Upper lobe of left lung (tissue), 6 donors: ENCODE data around the gene ACVR2B. TPM values are rescaled to one million over a fixed set of nuclear protein-coding genes. Genes with fewer than 3 reads are reported as not detected.

ENCODE experiments used
- ATAC-seq, 2 donors: fragments of 200-7000 bp; cut with Tn5 transposase; one replicate each; pipeline ENCODE4 v1.9.1; 2022; ENCODE audit warnings: mild to moderate bottlenecking in 2 of 2, moderate library complexity in 2 of 2; ENCODE audit not compliant: low FRiP score in 2 of 2
- DNase-seq, 2 donors: peaks; one replicate each; pipeline ENCODE4 v3.0.0-alpha.2; 2019 to 2020
- H3K27ac ChIP-seq, 4 donors: fragments of 200-600 bp; sonication (generic); one replicate each; pipeline ENCODE4 v1.5.1; 2016 to 2019
- H3K27me3 ChIP-seq, 4 donors: fragments of 200-600 bp; sonication (generic); one replicate each; pipeline ENCODE4 v1.5.1; 2017 to 2019
- H3K36me3 ChIP-seq, 4 donors: fragments of 200-600 bp; sonication (generic); one replicate each; pipeline ENCODE4 v1.5.1; 2016 to 2019
- H3K4me1 ChIP-seq, 4 donors: fragments of 200-600 bp; sonication (generic); one replicate each; pipeline ENCODE4 v1.5.1; 2018 to 2019
- H3K4me3 ChIP-seq, 4 donors: fragments of 200-600 bp; sonication (generic); one replicate each; pipeline ENCODE4 v1.5.1; 2017 to 2019; ENCODE audit warnings: mild to moderate bottlenecking in 2 of 4, moderate library complexity in 1 of 4
- H3K9me3 ChIP-seq, 4 donors: fragments of 200-600 bp; sonication (generic); one replicate each; pipeline ENCODE4 v1.5.1; 2018 to 2019
- CTCF ChIP-seq, 6 experiments: fragments of 450-650 bp in 4 of 6; fragments of 200-600 bp in 2 of 6; sonication (generic) in 2 of 6; IDR thresholded peaks; one replicate each; pipeline ENCODE4 v1.5.1; 2016 to 2019; ENCODE audit warnings: antibody characterized with exemption in 6 of 6
- EP300 ChIP-seq, 4 donors: sonication (generic); formaldehyde crosslinking; IDR thresholded peaks; one replicate each; pipeline ENCODE4 v1.5.1; 2017; ENCODE audit warnings: antibody characterized with exemption in 4 of 4, control low read depth in 2 of 4
- POLR2A ChIP-seq, 4 donors: fragments of 450-650 bp; IDR thresholded peaks; one replicate each; pipeline ENCODE4 v1.5.1; 2016 to 2017; ENCODE audit warnings: antibody characterized with exemption in 4 of 4, mild to moderate bottlenecking in 2 of 4
- POLR2AphosphoS5 ChIP-seq, 2 donors: sonication (generic); formaldehyde crosslinking; IDR thresholded peaks; one replicate each; pipeline ENCODE4 v1.5.1; 2017; ENCODE audit warnings: antibody characterized with exemption in 2 of 2
- WGBS, 2 donors: methylation state at CpG; one replicate each; pipeline ENCODE4 v1.1.5; 2017 to 2018; 5-methylcytosine and 5-hydroxymethylcytosine counted together
- total RNA-seq, 6 donors: library from RNA; depleted of rRNA in 4 of 6; stranded (reverse); fragments of >200 nt in 4 of 6; gene quantifications; one replicate each; pipeline versions ENCODE4 v1.1.0 to v1.2.1, GENCODE V29; 2016 to 2021
- donor health status: DM: no; HTN: no; CAD: no; lungs with moderate emphysema.
- donor health status: DM: no; HTN: yes; CAD: no; lungs with severe emphysema.

Gene ACVR2B
- total RNA-seq, 6 donors from 2014 or later = 4.1 to 9.4 (median 8.0) TPM

- no peaks in the 10 kb centered on the region for H3K27me3 ChIP-seq
- WGBS, 2 donors = 56 to 57% methylated on average over 1 of the region's 1 CpG
- H3K27ac ChIP-seq = no peak overlapping the region
- peaks cover 0 to 42% (median 6%) of the 10 kb centered on the region in 4 donors for H3K36me3 ChIP-seq
- DNase-seq = no peak
- TF ChIP-seq EP300 (IDR thresholded peaks at IDR 0.05) (no peak), CTCF (IDR thresholded peaks at IDR 0.05) (no peak), POLR2AphosphoS5 (IDR thresholded peaks at IDR 0.05) (no peak), POLR2A (IDR thresholded peaks at IDR 0.05) (no peak)
- H3K4me1 ChIP-seq = no peaks in the 10 kb centered on the region
- H3K4me3 ChIP-seq = no peak overlapping the region
- no peak for ATAC-seq
- no peaks in the 10 kb centered on the region for H3K9me3 ChIP-seq
Measured at GRCh38 chr3:38516669-38517068, 63.0 kb downstream of the ACVR2B start.

DNA sequence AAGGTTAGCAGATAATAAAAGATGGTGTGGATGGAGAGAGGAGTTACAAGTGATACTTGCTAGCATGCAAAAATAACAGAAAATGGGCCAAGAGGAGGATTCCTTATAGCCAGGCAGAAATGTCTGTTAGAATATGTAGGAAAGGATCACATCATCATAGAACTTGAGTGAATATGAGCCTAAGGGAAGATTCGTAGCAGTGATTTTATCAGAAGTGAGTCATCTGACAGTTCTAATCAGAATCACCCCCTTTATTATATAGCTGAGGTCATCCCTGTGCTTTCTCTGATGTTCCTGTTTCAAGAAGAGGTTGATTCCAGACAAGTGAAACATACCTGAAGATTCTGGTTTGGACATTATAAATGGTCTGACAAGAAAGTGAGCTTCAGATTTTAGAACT, 65.3 kb downstream of the ACVR2B start:
- no peaks in the 10 kb centered on the region for H3K27me3 ChIP-seq
- WGBS, 2 donors = 68 to 93% methylated on average over 1 of the region's 1 CpG
- no peak overlapping the region for H3K27ac ChIP-seq
- no peaks in the 10 kb centered on the region for H3K9me3 ChIP-seq
- DNase-seq (no peak), ATAC-seq (no peak)
- H3K4me1 ChIP-seq = no peaks in the 10 kb centered on the region
- no peak for TF ChIP-seq POLR2AphosphoS5 (IDR thresholded peaks at IDR 0.05)
- no peak for TF ChIP-seq POLR2A (IDR thresholded peaks at IDR 0.05)
- TF ChIP-seq EP300 (IDR thresholded peaks at IDR 0.05) = no peak
- TF ChIP-seq CTCF (IDR thresholded peaks at IDR 0.05) = no peak
- H3K4me3 ChIP-seq = no peak overlapping the region
- H3K36me3 ChIP-seq = peaks cover 3 to 46% (median 14%) of the 10 kb centered on the region in 4 donors

DNA sequence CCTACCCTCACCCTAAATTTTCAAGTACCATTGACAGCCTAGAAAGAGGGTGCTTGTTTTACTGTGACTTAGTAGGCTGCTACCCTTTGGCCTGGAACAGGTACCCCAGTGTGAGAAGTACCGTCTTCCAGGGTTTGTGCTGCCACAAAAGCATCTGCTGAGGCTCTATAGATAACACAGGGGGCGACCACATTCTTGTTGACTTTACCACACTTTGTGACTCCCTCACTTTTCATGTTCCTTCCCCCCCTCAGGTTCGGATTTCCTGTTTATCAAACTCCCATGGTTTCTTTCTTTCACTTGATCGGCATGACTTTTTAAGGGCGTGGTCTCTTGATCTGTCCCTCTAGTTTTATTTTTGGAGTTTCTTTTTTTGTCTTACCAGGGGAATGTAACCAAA, 66.0 kb downstream of the ACVR2B start:
- no peaks in the 10 kb centered on the region for H3K27me3 ChIP-seq
- DNase-seq = no peak
- WGBS, 2 donors = 40 to 46% methylated on average over 5 of the region's 5 CpGs
- TF ChIP-seq POLR2A (IDR thresholded peaks at IDR 0.05) = no peak
- no peak for TF ChIP-seq CTCF (IDR thresholded peaks at IDR 0.05)
- TF ChIP-seq EP300 (IDR thresholded peaks at IDR 0.05) = no peak
- TF ChIP-seq POLR2AphosphoS5 (IDR thresholded peaks at IDR 0.05) = no peak
- H3K4me1 ChIP-seq = no peaks in the 10 kb centered on the region
- no peak overlapping the region for H3K27ac ChIP-seq
- peaks cover 5 to 46% (median 20%) of the 10 kb centered on the region in 4 donors for H3K36me3 ChIP-seq
- ATAC-seq = no peak
- no peak overlapping the region for H3K4me3 ChIP-seq
- H3K9me3 ChIP-seq = no peaks in the 10 kb centered on the region

DNA sequence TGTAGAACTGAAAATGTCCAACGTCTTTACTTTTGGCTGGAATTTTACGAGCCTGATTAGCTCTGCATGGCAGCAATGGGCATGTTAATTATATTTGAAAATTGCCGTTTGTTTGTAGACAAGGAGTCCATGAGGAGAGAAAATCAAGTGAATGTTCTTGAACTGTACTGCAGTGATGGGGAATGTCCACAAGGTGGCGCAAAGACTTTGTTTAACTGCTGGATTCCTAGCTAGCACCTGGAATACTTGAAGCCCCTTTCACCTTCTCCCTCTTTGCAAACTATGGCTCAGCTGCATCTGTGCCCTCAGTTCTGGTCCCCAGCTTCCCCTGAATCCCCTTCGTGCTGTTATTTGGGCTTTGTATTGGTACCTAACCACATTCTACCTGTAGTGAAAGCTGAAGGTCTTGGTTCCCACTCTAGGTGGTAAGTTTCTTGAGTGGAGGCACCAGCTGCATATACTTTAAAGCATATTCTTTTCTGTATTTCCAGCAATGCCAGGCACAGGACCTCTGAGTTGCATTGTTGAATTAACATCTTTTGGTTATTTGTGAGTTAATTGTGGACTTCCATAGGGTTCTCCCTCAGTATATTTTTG, 67.8 kb downstream of the ACVR2B start:
- H3K9me3 ChIP-seq = no peaks in the 10 kb centered on the region
- H3K4me3 ChIP-seq = no peak overlapping the region
- H3K4me1 ChIP-seq = no peaks in the 10 kb centered on the region
- WGBS, 2 donors = 4 to 6% methylated on average over 5 of the region's 5 CpGs
- no peaks in the 10 kb centered on the region for H3K27me3 ChIP-seq
- ATAC-seq (peak; percentile 71 to 82), DNase-seq (peak in 1 of 2 donors; percentile 49)
- H3K36me3 ChIP-seq = peaks cover 7 to 52% (median 25%) of the 10 kb centered on the region in 4 donors
- H3K27ac ChIP-seq = no peak overlapping the region
- TF ChIP-seq EP300 (IDR thresholded peaks at IDR 0.05) = no peak
- TF ChIP-seq POLR2AphosphoS5 (IDR thresholded peaks at IDR 0.05) = no peak
- TF ChIP-seq CTCF (IDR thresholded peaks at IDR 0.05) = peak; percentile 79 to 89 (median 86)
- no peak for TF ChIP-seq POLR2A (IDR thresholded peaks at IDR 0.05)

DNA sequence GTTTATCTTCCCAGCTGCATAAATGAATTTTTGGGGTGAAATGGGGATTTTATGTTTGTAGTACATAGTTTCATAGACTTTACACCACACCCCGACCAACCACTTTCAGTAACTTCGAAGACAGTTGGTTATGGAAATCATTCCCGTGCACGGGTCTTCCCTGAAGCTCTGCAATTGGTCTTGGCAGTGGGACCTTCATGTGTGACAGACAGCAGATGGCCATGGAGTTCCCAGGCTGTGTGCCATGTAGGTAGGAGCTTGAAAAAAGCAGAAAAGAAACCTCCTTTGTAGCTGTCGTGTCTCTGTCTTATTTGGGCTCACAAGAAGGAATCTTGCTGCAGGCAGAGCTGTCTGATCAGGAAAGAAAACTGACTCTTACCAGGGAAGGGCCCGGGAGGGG, 68.3 kb downstream of the ACVR2B start:
- peaks cover 7 to 55% (median 25%) of the 10 kb centered on the region in 4 donors for H3K36me3 ChIP-seq

More for the DNA sequence above, 68.3 kb downstream of the ACVR2B start:
- Histone ChIP-seq H3K27ac (no peak overlapping the region), H3K9me3 (no peaks in the 10 kb centered on the region), H3K4me3 (no peak overlapping the region), H3K4me1 (no peaks in the 10 kb centered on the region), H3K27me3 (no peaks in the 10 kb centered on the region)
- no peak for ATAC-seq
- WGBS, 2 donors = 93 to 96% methylated on average over 6 of the region's 6 CpGs
- no peak for DNase-seq
- TF ChIP-seq EP300 (IDR thresholded peaks at IDR 0.05) = no peak
- no peak for TF ChIP-seq POLR2A (IDR thresholded peaks at IDR 0.05)
- no peak for TF ChIP-seq POLR2AphosphoS5 (IDR thresholded peaks at IDR 0.05)
- no peak for TF ChIP-seq CTCF (IDR thresholded peaks at IDR 0.05)
